ENCODE measurements around the gene FRMD4A.
A peak's percentile ranks its signal among the peaks of the same experiment; 100 is the strongest.
"Not testable (repeated sequence)": the region's sequence is repeated elsewhere in the genome, so short reads cannot be mapped to it uniquely, and the experiment has no call there.

Gene FRMD4A

GRCh38 chr10:14052931-14053330 lies 277.8 kb downstream of the FRMD4A start:
- no peak for DNase-seq (ENCODE audit: low read depth)

- no peak for DNase-seq (ENCODE audit: low read depth)
These were observed 280.1 kb downstream of the FRMD4A start for GRCh38 chr10:14050598-14050997.

- DNase-seq (ENCODE audit: low read depth) = no peak
These were observed 281.7 kb downstream of the FRMD4A start for GRCh38 chr10:14048930-14049613.

GRCh38 chr10:14047431-14047830 lies 283.3 kb downstream of the FRMD4A start:
- no peak for DNase-seq (ENCODE audit: low read depth)

GRCh38 chr10:14042051-14042450 lies 288.7 kb downstream of the FRMD4A start:
- not testable (repeated sequence) for DNase-seq (ENCODE audit: low read depth)

GRCh38 chr10:14040787-14041631 lies 289.7 kb downstream of the FRMD4A start:
- no peak for DNase-seq (ENCODE audit: low read depth)

GRCh38 chr10:14039968-14040668 lies 290.6 kb downstream of the FRMD4A start:
- DNase-seq (ENCODE audit: low read depth) = no peak

- DNase-seq (ENCODE audit: low read depth) = no peak
These were observed 294.5 kb downstream of the FRMD4A start for GRCh38 chr10:14036233-14036632.

GRCh38 chr10:14035506-14035905 lies 295.2 kb downstream of the FRMD4A start:
- DNase-seq (ENCODE audit: low read depth) = no peak

GRCh38 chr10:14032406-14032998 lies 298.2 kb downstream of the FRMD4A start:
- DNase-seq (ENCODE audit: low read depth) = peak; percentile 10

- no peak for DNase-seq (ENCODE audit: low read depth)
These were observed 304.4 kb downstream of the FRMD4A start for GRCh38 chr10:14026325-14026724.

- no peak for DNase-seq (ENCODE audit: low read depth)
These were observed 305.2 kb downstream of the FRMD4A start for GRCh38 chr10:14025283-14026189.

- no peak for DNase-seq (ENCODE audit: low read depth)
These were observed 306.2 kb downstream of the FRMD4A start for GRCh38 chr10:14024329-14025202.

- no peak for DNase-seq (ENCODE audit: low read depth)
These were observed 306.9 kb downstream of the FRMD4A start for GRCh38 chr10:14023673-14024328.

- no peak for DNase-seq (ENCODE audit: low read depth)
These were observed 307.6 kb downstream of the FRMD4A start for GRCh38 chr10:14022954-14023672.

GRCh38 chr10:14022052-14022451 lies 308.7 kb downstream of the FRMD4A start:
- no peak for DNase-seq (ENCODE audit: low read depth)

- DNase-seq (ENCODE audit: low read depth) = no peak
These were observed 310.6 kb downstream of the FRMD4A start for GRCh38 chr10:14020037-14020664.

GRCh38 chr10:14017467-14017866 lies 313.3 kb downstream of the FRMD4A start:
- no peak for DNase-seq (ENCODE audit: low read depth)

- no peak for DNase-seq (ENCODE audit: low read depth)
These were observed 313.8 kb downstream of the FRMD4A start for GRCh38 chr10:14016931-14017333.

All from stimulated activated CD8-positive, alpha-beta memory T cell treated with anti-CD3 and anti-CD28 coated beads, Interleukin-12 subunit alpha, Interleukin-12 subunit beta, amount 100 ng/mL, for 1 hour (primary cell).